Renal pelvis (tissue), 4 donors: ENCODE results near the gene FAM53B. TPM values are rescaled to one million over a fixed set of nuclear protein-coding genes. Genes with fewer than 3 reads are reported as not detected.
"Not testable (repeated sequence)": the region's sequence is repeated elsewhere in the genome, so short reads cannot be mapped to it uniquely, and the experiment has no call there.

Source experiments
- DNase-seq: peaks from one replicate; pipeline ENCODE4 v3.0.0-alpha.2; 2013
- polyA plus RNA-seq, 3 donors: library from polyadenylated mRNA; unstranded; fragments of 120-200 nt; gene quantifications; one replicate each; pipeline ENCODE4 v1.2.1, GENCODE V29; 2013; ENCODE audit not compliant: insufficient read length in 3 of 3

Gene FAM53B
- polyA plus RNA-seq, 3 donors = 24.9 to 30.9 (median 29.1) TPM

DNA sequence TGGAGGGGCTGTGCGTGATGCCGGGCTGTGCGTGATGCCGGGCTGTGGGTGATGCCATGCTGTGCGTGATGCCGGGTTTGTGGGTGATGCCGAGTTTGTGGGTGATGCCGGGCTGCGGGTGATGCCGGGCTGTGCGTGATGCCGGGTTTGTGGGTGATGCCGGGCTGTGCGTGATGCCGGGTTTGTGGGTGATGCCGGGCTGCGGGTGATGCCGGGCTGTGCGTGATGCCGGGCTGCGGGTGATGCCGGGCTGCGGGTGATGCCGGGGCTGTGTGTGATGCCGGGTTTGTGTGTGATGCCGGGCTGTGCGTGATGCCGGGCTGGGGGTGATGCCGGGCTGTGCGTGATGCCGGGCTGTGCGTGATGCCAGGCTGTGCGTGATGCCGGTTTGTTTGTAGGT lies 128.9 kb downstream of the FAM53B start:
- DNase-seq = no peak

DNA sequence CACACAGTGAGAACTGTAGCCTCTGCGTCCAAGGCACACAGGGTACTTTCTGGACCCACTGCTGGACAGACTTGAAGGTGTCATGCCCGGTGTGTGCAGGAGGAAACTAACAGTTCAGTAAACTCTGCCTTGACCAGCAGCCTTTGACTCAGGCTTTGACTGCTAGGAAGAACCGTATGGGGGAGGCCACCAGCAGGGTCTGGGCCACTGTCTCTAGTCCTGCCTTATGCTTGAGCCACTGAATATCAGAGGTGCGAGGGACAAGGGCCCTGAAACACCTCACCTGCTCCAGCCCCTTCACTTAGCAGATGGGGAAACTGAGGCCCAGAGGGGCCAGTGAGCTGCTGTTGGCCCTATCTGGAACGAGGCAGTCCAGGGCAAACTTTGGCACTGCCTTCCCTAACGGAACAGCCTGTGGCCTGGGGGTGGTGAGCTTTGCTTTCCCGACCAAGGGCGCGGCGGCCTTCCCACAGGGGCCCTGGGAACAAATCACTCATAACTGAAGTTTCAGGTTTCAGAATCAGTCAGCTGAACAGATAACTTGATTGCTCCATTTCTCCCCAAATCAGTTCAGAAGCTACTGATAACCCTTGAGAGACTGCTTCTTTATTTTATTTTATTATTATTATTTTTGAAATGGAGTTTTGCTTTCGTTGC lies 130.0 kb downstream of the FAM53B start:
- DNase-seq = no peak

DNA sequence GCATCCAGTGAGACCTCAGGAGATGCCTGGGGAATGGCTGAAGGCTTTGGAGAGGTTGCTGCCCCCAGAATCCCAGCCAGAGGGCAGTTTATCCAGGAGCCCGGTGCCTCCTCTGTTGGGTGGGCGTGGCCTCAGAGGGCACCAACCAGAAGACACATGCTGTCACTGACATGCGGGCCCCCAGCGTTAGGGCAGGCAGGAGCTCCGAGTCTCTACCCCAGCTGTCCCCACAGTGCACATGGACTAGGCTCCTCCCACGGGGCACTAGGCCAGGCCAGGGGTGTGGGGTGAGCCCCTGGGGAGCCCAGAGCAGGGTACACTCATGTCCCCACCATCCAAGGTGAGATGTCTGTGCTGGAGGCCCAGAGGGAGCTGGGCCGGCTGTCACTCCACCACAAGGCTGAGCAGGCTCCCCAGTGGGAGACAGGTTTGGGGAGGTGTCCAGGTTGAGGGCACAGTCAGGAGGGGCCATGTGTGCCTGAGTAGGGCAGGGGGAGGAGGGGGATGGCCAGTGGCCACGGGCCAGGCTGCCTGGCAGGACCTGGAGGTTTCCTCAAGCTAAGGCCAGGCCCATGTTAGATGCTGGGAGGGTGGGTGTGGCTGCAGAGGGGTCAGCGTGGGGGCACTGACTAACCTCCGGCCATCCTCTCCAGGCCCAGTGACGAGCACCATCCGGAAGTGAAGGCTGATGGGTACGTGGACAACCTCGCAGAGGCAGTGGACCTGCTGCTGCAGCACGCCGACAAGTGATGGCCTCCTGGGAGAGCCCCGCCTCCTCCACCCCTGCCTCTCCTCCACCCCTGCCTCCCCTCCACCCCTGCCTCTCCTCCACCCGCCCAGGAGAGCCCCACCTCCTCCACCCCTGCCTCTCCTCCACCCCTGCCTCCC lies 131.3 kb downstream of the FAM53B start:
- no peak for DNase-seq

- DNase-seq = no peak
Measured at GRCh38 chr10:124611738-124612137, 132.4 kb downstream of the FAM53B start.

DNA sequence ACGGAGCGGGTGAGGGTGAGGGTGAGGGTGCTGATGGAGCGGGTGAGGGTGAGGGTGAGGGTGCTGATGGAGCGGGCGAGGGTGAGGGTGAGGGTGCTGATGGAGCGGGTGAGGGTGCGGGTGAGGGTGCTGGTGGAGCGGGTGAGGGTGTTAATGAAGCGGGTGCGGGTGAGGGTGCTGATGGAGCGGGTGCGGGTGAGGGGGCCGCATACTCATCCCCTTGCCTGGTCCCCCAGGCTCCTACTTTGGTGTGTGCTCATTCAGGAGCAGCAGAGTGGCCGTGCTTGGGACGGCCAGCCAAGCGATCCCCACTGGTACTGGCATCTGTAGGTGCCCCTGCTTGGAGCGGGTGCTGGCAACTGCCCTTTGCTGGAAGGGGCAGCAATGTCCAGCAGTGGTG lies 133.3 kb downstream of the FAM53B start:
- DNase-seq = not testable (repeated sequence)

DNA sequence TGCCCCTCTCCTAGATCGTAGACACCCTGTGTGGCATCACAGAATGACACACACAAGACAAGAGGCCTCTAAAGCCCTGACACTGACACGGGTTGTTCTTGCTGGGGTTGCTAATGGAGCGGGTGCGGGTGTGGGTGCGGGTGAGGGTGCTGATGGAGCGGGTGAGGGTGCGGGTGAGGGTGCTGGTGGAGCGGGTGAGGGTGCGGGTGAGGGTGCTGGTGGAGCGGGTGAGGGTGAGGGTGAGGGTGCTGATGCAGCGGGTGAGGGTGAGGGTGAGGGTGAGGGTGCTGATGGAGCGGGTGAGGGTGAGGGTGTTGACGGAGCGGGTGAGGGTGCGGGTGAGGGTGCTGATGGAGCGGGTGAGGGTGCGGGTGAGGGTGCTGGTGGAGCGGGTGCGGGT lies 134.0 kb downstream of the FAM53B start:
- DNase-seq = not testable (repeated sequence)

- DNase-seq = no peak
Measured at GRCh38 chr10:124609698-124610097, 134.5 kb downstream of the FAM53B start.

- no peak for DNase-seq
Measured at GRCh38 chr10:124608093-124608721, 136.0 kb downstream of the FAM53B start.

DNA sequence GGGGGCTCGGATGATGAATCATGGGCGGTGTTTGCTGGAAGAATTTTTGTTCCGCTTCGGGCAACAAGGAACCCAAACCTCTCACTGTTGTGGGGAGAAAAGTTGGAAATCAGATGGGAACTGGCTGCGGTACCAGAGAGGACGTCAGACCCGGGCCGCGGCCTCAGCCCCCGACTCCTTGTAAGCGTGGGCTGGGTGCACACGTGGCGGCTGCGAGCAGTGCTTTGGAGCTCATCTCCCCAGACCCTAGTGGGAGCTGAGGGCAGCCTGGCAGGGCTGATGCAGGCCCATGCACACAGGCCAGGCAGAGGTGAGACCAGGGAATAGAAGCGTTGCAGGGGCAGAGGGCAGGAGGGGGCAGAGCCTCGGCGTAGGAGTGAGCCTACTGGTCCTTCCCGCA lies 136.5 kb downstream of the FAM53B start:
- no peak for DNase-seq

- DNase-seq = no peak
Measured at GRCh38 chr10:124606822-124607221, 137.4 kb downstream of the FAM53B start.

DNA sequence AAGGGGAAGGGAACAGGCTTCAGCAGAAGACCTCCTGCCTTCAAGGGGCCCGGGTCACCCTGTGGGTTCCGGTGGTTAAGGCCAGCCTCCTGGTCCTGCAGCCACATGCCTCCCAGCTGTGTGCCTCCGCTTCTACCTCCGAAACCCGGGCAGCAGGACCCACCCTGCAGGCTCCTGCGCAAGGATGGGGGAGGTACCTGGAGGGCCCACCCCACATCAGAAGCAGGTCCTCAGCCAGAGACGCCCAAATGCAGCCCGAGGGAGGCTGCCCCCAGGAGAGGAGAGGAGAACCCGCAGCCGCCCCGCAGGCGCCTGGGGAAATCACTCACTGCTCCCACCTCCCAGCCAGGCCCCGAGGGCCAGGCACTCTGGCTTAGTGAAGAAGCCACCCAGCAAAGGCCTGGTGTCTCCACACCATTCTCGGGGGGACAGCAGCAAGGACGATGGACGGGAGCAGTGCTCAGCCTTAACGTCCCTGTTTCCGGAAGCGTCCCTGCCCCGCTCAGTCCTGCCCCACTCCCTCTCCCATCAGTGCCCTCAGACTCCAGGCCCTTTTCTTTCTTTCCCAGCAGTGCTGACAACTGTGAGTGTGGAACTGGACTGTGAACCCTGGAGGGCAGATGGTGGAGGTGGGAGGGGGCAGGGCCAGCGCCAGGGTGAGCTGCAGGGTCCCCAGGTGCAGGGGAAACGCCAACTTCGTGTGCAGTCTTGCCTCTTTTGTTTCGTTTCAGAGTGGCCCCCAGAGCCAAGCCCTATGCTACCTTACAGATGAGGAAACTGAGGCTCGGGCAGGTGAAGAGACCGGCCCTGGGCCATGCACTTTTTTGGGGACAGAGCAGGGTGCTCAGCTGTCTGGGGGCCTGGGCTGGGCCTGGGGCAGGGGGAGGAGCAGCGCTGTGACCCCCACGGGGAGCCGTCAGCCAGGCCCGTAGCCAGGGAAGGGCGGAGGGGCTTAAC lies 138.0 kb downstream of the FAM53B start:
- DNase-seq = no peak

- DNase-seq = no peak
Measured at GRCh38 chr10:124605481-124605855, 138.7 kb downstream of the FAM53B start.

GRCh38 chr10:124605001-124605370 lies 139.2 kb downstream of the FAM53B start:
- DNase-seq = no peak

GRCh38 chr10:124604214-124605000 lies 139.8 kb downstream of the FAM53B start:
- no peak for DNase-seq

DNA sequence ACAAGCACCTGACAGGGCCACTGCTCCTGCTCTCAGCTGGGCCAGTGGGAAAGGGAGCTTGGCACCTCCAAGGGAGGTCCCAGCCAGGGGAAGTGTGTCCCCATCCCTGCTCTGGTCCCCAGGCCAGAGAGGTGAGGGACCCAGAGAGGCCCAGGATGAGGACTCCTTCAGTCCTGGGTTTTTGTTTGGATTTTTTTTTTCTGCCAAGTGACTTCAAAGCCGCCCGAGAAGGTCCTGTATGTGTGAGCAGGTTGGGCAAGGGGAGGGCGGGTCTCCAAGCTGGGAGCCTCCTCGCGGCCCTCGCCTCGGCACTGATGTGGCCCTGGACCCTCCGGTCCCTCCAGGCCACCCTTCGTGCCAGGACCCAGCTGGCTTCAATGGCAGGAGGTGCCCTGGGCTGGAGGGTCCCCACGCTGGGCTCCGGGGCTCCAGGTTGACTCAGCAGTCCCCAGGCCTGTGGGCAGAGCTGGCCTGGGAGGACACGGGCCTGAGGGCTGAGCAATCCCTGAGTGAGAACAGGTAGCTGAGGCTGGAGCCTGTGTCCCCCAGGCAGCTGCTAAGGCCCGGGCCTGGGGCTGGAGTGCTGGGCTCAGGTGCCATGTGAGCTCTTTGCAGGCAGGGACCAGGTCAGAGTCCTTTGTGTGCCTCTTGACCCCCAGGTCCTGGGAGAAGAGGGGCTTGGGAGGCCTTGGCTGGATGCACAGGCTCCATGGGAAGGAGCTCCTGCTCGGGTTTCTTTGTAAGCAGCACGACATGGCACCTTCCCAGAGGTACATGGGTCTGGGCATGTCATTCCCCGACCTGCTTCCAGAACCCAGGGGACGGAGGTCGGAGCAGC lies 140.6 kb downstream of the FAM53B start:
- no peak for DNase-seq

- DNase-seq = no peak
Measured at GRCh38 chr10:124602646-124603365, 141.4 kb downstream of the FAM53B start.

- DNase-seq = no peak
Measured at GRCh38 chr10:124602121-124602561, 142.0 kb downstream of the FAM53B start.

GRCh38 chr10:124601431-124602120 lies 142.6 kb downstream of the FAM53B start:
- DNase-seq = peak; percentile 46

GRCh38 chr10:124601016-124601415 lies 143.2 kb downstream of the FAM53B start:
- DNase-seq = no peak
